ENCODE data around the gene SCAMP4. TPM values are rescaled to one million over a fixed set of nuclear protein-coding genes. Genes with fewer than 3 reads are reported as not detected.
"Not testable (repeated sequence)": the region's sequence is repeated elsewhere in the genome, so short reads cannot be mapped to it uniquely, and the experiment has no call there.

Gene SCAMP4
- total RNA-seq, 3 donors from 2014 or later, result 41.4 to 66.6 (median 44.6) TPM

DNA sequence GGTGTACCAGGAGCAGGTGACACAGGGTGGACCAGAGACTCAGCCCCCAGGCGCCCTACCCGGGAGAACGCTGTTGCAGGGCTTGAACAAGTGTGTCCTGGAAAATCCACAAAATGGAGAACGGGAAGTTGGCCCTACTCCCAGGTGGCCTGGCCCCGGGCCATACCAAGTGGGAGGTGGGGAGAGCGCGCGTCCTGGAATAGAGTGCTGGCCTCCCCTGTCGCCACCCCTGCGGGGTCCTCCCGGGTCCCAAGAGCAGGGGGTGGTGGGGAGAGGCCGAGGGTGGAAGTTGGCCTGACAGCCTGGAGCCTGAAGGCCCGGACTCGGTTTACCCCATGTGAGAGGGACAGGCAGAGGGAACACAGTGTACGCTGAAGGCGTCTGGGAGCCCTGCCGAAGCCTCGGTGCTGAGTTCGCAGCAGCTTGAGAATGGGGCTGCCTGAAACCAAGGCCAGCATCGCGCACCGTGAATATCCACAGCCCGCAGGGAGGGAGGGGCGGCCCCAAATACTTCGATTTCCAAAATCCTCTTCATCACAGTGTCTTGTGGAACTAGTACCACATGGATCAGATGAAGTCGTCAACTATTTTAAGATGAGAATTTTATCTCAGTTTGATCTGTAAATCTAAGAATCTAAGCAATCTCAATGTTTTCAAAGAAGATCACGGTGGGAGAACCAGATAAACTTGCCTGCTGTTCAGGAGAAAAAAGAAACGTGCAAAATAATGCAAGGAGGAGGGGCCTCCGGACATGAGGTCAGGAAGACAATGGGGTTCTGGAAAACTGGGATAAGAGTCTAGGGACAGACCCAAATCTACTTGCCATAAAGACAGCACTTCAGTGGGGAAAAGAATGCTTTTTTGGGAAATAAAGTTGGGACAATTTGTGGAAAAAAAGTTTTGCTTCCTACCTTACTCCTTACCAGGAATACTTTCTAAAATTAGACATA lies 31.4 kb upstream of the SCAMP4 start:
- Histone ChIP-seq H3K4me3 (peak overlapping the region; percentile 14 to 76 (median 65)), H3K27me3 (no peaks in the 10 kb centered on the region), H3K36me3 (no peaks in the 10 kb centered on the region), H3K9me3 (no peaks in the 10 kb centered on the region), H3K27ac (peak overlapping the region; percentile 87 to 95), H3K4me1 (peaks cover 20 to 27% of the 10 kb centered on the region in 2 donors)
- TF ChIP-seq POLR2A (IDR thresholded peaks at IDR 0.05) (no peak), POLR2AphosphoS5 (IDR thresholded peaks at IDR 0.05) (peak in 1 of 3 donors; percentile 8)
- intact Hi-C loops (cut with DNase I; ENCODE audit: low total_unique reads), result no loop called here
- DNase-seq (ENCODE audit: low spot score in 2 of 2), result peak in 1 of 2 donors; percentile 88

DNA sequence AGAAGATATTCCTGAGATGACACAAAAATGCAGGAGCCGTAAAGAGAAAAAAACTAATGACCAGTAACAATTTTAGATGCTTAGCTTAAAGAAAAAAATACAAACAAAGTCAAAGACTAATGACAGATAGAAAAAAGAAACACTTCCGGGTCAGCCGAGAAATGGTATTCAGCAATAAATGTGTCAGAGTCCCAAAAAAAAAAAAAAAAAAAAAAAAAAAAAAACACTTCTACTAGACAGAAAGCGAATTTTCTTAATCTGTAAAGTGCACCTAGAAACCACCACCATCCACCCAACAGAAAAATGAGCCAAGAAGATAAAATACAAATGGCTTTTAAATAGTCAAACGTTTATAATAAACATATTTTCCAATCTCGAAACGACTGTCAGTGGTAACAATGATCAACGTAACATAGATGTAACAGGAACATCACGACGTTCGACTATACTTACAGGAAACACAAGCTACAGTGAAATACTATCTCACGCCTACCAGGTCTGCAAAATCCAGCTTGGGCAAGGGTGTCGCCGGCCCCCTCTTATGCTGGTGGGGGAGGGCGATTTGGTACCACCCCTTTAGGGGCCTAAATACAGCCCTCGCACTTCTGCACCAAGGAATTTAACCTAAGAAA lies 30.5 kb upstream of the SCAMP4 start:
- Histone ChIP-seq H3K4me3 (peak overlapping the region; percentile 76 to 94 (median 93)), H3K4me1 (peaks cover 20 to 27% of the 10 kb centered on the region in 2 donors), H3K36me3 (no peaks in the 10 kb centered on the region), H3K27me3 (no peaks in the 10 kb centered on the region), H3K27ac (peak overlapping the region; percentile 87 to 97), H3K9me3 (no peaks in the 10 kb centered on the region)
- no peak for DNase-seq (ENCODE audit: low spot score in 2 of 2)
- intact Hi-C loops (cut with DNase I; ENCODE audit: low total_unique reads), result no loop called here
- no peak for TF ChIP-seq POLR2A (IDR thresholded peaks at IDR 0.05)
- TF ChIP-seq, protein P1, sequence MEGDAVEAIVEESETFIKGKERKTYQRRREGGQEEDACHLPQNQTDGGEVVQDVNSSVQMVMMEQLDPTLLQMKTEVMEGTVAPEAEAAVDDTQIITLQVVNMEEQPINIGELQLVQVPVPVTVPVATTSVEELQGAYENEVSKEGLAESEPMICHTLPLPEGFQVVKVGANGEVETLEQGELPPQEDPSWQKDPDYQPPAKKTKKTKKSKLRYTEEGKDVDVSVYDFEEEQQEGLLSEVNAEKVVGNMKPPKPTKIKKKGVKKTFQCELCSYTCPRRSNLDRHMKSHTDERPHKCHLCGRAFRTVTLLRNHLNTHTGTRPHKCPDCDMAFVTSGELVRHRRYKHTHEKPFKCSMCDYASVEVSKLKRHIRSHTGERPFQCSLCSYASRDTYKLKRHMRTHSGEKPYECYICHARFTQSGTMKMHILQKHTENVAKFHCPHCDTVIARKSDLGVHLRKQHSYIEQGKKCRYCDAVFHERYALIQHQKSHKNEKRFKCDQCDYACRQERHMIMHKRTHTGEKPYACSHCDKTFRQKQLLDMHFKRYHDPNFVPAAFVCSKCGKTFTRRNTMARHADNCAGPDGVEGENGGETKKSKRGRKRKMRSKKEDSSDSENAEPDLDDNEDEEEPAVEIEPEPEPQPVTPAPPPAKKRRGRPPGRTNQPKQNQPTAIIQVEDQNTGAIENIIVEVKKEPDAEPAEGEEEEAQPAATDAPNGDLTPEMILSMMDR (IDR thresholded peaks at IDR 0.05), result no peak
- TF ChIP-seq POLR2AphosphoS5 (IDR thresholded peaks at IDR 0.05), result no peak

DNA sequence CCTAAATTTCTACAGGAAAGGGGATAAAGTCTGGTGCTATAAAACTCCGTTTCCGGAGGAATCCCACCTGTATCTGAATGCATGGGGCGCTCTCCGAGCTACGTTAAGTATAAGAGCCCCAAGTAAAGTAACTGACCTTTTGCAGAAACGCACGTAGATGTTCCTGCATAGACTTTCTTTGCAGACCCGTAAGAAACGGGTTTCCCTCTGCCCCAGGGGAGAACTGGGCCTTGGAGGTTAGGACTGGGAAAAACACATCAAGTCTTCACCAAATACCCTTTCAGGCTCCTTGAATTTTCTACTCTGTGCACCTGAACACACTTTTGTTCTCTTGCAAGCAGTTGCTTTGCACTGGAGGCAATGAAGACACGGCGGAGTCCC lies 29.9 kb upstream of the SCAMP4 start:
- intact Hi-C loops (cut with DNase I; ENCODE audit: low total_unique reads); DNase-seq (ENCODE audit: low spot score in 2 of 2); H3K9me3 ChIP-seq; H3K36me3 ChIP-seq; H3K27me3 ChIP-seq: not testable (repeated sequence)
- peak overlapping the region; percentile 76 to 94 (median 93) for H3K4me3 ChIP-seq
- H3K27ac ChIP-seq, result peak overlapping the region; percentile 89 to 97
- peaks cover 20 to 27% of the 10 kb centered on the region in 2 donors for H3K4me1 ChIP-seq

DNA sequence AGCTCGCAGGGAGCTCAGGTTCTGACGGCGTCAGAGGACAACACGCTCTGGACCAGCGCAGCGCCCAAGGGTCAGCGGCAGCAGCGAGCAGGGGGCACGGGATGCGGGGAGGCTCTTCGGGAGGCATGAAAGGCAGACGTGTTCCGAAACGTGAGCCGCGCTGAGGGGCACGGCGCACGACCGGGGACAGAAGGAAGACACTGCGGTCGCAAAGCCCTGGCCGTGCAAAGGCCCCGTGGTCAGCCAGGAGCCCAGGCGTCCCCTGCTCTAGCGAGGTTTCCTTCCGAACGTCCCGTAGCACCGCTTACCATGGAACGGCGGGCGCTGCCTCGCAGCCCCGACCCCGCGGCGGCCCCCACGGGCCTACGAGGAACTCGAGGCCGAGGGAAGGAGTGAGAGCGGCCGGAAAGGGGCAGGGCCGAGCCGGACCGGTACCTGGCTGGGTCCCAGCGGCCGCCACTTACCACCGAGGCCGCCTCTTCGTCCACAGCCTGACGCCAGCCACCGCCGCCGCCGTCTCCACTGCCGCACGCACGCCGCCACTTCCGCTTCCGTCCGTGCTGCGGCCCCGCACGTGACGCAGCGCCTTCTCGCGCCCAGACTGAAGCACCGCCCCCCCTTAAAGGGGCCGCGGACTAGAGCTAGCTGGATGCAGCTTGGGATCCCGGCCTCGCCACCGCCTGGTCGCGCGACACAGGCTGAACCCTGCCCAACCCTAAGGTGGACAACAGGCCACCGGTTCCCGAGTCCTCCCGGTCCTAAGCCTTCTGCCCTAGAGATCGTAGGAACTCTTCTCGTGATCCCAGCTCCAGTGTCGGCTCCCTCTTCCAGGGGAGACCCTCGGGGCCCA lies 29.3 kb upstream of the SCAMP4 start:
- TF ChIP-seq POLR2AphosphoS5 (IDR thresholded peaks at IDR 0.05) (peak; percentile 94 to 96 (median 95)), POLR2A (IDR thresholded peaks at IDR 0.05) (peak; percentile 66)
- TF ChIP-seq, protein P1 (IDR thresholded peaks at IDR 0.05), result no peak
- peak; percentile 90 to 91 for DNase-seq (ENCODE audit: low spot score in 2 of 2)
- H3K27me3 ChIP-seq, result no peaks in the 10 kb centered on the region
- H3K4me3 ChIP-seq, result peak overlapping the region; percentile 76 to 94 (median 93)
- peaks cover 20 to 27% of the 10 kb centered on the region in 2 donors for H3K4me1 ChIP-seq
- H3K9me3 ChIP-seq, result no peaks in the 10 kb centered on the region
- peak overlapping the region; percentile 89 to 97 for H3K27ac ChIP-seq
- no peaks in the 10 kb centered on the region for H3K36me3 ChIP-seq
- intact Hi-C loops (cut with DNase I; ENCODE audit: low total_unique reads), result no loop called here

DNA sequence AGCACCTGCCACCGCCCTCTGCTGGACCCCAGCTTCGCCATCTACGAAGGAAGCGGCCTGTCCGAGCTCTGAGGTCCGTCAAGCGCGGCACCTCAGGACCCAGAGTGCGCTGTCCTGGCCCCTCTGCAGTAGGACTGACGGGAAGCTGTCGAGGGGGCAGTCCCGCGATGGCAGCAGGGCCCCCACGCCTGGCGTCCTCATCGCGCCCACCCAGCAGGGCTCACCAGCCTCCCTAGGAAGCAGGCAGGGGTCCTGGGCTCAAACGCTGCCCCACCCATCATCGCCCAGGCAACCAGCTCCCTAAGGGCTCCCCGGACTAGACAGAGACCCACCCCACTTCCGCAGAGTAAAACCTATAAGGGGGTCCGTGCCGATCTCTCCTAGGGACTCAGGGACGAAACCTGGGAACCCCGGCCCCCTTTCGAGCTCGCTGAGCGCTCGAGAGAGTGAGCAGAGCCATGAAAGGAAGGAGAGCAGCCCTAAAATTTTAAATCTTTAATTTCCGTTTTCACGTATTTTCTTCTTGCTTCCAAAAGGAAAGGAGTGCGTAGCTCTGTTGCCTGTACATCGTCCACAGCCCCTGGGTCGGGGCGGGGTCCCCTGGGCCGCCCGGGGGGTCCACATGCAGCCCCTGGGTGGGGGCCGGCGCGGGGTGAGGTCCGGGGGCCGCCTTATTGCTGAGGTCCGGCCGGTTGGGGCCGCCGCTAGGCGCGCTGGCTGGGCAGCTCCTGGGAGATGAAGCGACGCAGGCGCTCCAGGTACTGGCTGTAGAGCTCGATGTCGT lies 28.5 kb upstream of the SCAMP4 start:
- Histone ChIP-seq H3K27ac (peak overlapping the region; percentile 89 to 97), H3K4me1 (peaks cover 20 to 29% of the 10 kb centered on the region in 2 donors), H3K4me3 (peak overlapping the region; percentile 76 to 94 (median 93))
- H3K9me3 ChIP-seq; H3K27me3 ChIP-seq; intact Hi-C loops (cut with DNase I; ENCODE audit: low total_unique reads); DNase-seq (ENCODE audit: low spot score in 2 of 2); H3K36me3 ChIP-seq: not testable (repeated sequence)

DNA sequence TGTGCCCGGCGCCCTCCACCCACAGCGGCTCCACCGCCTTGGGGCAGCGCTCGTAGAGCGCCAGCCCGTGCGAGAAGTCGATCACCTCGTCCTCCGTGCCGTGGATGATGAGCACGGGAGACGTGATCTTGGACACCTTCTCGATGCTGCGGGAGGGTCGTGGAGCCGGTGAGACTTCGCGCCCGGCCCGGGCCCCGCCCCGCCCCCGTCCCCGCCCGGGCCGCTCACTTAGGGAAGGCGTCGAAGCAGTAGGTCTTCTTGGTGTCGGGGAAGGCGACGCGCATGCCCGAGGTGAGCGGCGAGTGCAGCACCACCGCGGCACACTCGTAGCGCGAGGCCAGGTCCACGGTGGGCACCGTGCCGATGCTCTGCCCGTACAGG lies 27.9 kb upstream of the SCAMP4 start:
- H3K4me3 ChIP-seq; H3K9me3 ChIP-seq; H3K36me3 ChIP-seq; intact Hi-C loops (cut with DNase I; ENCODE audit: low total_unique reads); H3K27me3 ChIP-seq; DNase-seq (ENCODE audit: low spot score in 2 of 2); H3K27ac ChIP-seq: not testable (repeated sequence)
- H3K4me1 ChIP-seq, result peaks cover 26 to 33% of the 10 kb centered on the region in 2 donors

DNA sequence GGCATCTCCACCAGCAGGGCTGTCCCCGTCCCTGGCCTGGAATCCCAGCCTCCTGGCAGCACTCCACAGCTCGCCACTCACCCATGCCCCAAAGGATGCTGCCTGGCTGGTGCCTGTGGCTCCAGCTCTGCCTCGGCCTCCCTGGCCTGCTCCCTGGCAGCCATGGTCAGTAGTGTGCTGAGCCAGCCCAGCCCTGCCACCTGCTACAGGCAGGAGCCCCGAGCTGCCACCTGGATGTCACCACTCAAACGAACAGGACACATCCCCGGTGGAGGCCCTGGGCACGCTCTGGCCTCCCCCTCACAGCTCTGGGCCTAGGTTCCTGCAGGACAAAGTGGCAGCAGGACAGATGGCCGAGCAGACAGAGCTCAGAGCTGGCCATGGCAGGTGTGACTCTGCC lies 26.6 kb upstream of the SCAMP4 start:
- DNase-seq (ENCODE audit: low spot score in 2 of 2); H3K9me3 ChIP-seq; H3K36me3 ChIP-seq; H3K4me3 ChIP-seq; H3K27ac ChIP-seq; intact Hi-C loops (cut with DNase I; ENCODE audit: low total_unique reads); H3K27me3 ChIP-seq: not testable (repeated sequence)
- H3K4me1 ChIP-seq, result peaks cover 22 to 33% of the 10 kb centered on the region in 2 donors

DNA sequence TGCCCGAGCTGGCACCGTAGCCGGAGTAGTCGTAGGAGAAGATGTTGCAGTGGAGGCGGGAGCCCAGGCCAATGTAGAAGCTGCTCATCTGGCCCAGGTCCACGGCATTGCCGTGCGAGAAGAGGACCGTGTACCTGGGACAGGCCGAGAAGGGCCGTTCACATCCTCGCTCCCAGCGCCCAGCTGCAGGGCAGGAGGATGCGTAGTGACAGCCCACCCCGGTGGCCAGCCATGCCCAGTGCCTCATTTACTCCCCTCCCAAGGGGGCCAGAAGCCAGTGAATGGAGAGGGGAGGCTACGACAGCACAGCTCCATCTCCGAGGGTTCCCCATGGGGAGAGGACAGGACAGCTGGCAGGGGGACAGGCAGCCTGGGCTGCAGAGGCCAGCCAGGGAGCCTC lies 25.2 kb upstream of the SCAMP4 start:
- Histone ChIP-seq H3K4me3 (peak overlapping the region in 1 of 3 donors; percentile 95), H3K4me1 (peaks cover 19 to 33% of the 10 kb centered on the region in 2 donors)
- H3K36me3 ChIP-seq; H3K9me3 ChIP-seq; H3K27ac ChIP-seq; H3K27me3 ChIP-seq; intact Hi-C loops (cut with DNase I; ENCODE audit: low total_unique reads); DNase-seq (ENCODE audit: low spot score in 2 of 2): not testable (repeated sequence)
